GM18498 (cell line): ENCODE results near the gene TCERG1L.
"Not testable (repeated sequence)": the region's sequence is repeated elsewhere in the genome, so short reads cannot be mapped to it uniquely, and the experiment has no call there.

ENCODE experiments used
- ATAC-seq: cut with Tn5 transposase; IDR thresholded peaks from one replicate; pipeline ENCODE4 v1.9.1; 2021; ENCODE audit warnings: mild to moderate bottlenecking, moderate library complexity; ENCODE audit not compliant: unreplicated experiment

The TCERG1L gene

GRCh38 chr10:131113165-131113564 is 198.4 kb downstream of the TCERG1L start:
- no peak for ATAC-seq

- no peak for ATAC-seq
Measured at GRCh38 chr10:131112691-131113090, 198.8 kb downstream of the TCERG1L start.

GRCh38 chr10:131111471-131112080 is 199.9 kb downstream of the TCERG1L start:
- no peak for ATAC-seq

GRCh38 chr10:131111007-131111406 is 200.5 kb downstream of the TCERG1L start:
- no peak for ATAC-seq

GRCh38 chr10:131110241-131110783 is 201.2 kb downstream of the TCERG1L start:
- ATAC-seq: no peak

- no peak for ATAC-seq
Measured at GRCh38 chr10:131109726-131110125, 201.8 kb downstream of the TCERG1L start.

GRCh38 chr10:131109291-131109690 is 202.2 kb downstream of the TCERG1L start:
- no peak for ATAC-seq

GRCh38 chr10:131107970-131108369 is 203.6 kb downstream of the TCERG1L start:
- no peak for ATAC-seq

- ATAC-seq: no peak
Measured at GRCh38 chr10:131102676-131103075, 208.8 kb downstream of the TCERG1L start.

- no peak for ATAC-seq
Measured at GRCh38 chr10:131102147-131102546, 209.4 kb downstream of the TCERG1L start.

GRCh38 chr10:131100418-131101410 is 210.8 kb downstream of the TCERG1L start:
- not testable (repeated sequence) for ATAC-seq

GRCh38 chr10:131099028-131099726 is 212.3 kb downstream of the TCERG1L start:
- ATAC-seq: no peak

GRCh38 chr10:131098416-131098952 is 213.0 kb downstream of the TCERG1L start:
- ATAC-seq: no peak

GRCh38 chr10:131096031-131096430 is 215.5 kb downstream of the TCERG1L start:
- ATAC-seq: no peak

GRCh38 chr10:131095313-131095580 is 216.3 kb downstream of the TCERG1L start:
- no peak for ATAC-seq

- ATAC-seq: no peak
Measured at GRCh38 chr10:131094527-131095312, 216.8 kb downstream of the TCERG1L start.

GRCh38 chr10:131093795-131094366 is 217.6 kb downstream of the TCERG1L start:
- no peak for ATAC-seq

- no peak for ATAC-seq
Measured at GRCh38 chr10:131093346-131093745, 218.2 kb downstream of the TCERG1L start.

GRCh38 chr10:131092876-131093275 is 218.6 kb downstream of the TCERG1L start:
- no peak for ATAC-seq

- no peak for ATAC-seq
Measured at GRCh38 chr10:131092386-131092785, 219.1 kb downstream of the TCERG1L start.
